ENCODE data around the gene INPP5D. TPM values are rescaled to one million over a fixed set of nuclear protein-coding genes. Genes with fewer than 3 reads are reported as not detected.

Gene INPP5D
- polyA plus RNA-seq, 3 donors, result 30.6 to 90.2 (median 54.8) TPM

DNA sequence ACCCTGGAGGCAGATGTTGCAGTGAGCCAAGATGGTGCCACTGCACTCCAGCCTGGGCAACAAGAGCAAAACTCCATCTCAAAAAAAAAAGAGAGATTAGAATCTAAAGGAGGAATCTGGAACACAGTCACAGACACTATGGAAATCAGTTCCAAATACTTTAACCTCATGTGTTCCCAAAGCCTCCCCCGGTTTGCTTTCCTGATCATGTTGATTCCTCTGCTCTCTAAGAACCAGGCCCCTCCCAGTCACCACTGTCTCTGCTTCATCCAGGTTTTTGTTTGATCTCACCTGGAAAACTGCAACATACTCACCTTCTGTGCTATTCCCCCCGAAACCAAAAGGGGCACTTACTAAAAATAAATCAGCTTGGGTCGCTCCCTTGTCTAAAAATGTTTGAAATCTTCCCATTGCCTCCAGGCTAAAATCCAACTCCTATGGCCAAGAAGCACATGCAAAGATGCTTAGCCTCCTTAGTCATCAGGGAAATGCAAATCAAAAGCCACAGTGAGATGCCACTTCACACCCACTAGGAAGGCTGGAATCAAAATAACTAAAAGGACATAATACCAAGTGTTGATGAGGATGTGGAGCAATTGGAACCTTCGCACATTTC lies 33.8 kb upstream of the INPP5D start:
- TF ChIP-seq, protein P1, sequence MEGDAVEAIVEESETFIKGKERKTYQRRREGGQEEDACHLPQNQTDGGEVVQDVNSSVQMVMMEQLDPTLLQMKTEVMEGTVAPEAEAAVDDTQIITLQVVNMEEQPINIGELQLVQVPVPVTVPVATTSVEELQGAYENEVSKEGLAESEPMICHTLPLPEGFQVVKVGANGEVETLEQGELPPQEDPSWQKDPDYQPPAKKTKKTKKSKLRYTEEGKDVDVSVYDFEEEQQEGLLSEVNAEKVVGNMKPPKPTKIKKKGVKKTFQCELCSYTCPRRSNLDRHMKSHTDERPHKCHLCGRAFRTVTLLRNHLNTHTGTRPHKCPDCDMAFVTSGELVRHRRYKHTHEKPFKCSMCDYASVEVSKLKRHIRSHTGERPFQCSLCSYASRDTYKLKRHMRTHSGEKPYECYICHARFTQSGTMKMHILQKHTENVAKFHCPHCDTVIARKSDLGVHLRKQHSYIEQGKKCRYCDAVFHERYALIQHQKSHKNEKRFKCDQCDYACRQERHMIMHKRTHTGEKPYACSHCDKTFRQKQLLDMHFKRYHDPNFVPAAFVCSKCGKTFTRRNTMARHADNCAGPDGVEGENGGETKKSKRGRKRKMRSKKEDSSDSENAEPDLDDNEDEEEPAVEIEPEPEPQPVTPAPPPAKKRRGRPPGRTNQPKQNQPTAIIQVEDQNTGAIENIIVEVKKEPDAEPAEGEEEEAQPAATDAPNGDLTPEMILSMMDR (IDR thresholded peaks at IDR 0.05), result no peak

DNA sequence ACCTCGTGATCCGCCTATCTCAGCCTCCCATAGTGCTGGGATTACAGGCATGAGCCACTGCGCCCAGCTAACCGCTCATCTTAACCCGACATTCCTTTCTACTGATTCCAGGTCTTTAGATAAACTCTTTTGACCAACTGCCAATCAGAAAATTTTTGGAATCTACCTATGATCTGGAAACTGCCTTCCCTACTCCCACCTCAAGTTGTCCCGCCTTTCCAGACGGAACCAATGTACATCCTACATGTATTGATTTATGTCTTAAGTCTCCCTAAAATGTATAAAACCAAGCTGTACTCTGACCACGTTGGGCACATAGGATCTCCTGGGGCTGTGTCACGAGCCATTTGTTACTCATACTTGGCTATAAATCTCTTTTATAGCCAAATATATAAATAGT lies 30.8 kb upstream of the INPP5D start:
- H3K4me1 ChIP-seq (ENCODE audit: control insufficient read depth in 1 of 2, insufficient read depth in 2 of 2, low read length in 2 of 2), result no peaks in the 10 kb centered on the region
- no peaks in the 10 kb centered on the region for H3K79me2 ChIP-seq (ENCODE audit: insufficient read depth, low read length)
- no peaks in the 10 kb centered on the region for H4K20me1 ChIP-seq (ENCODE audit: insufficient read depth, low read length)
- H3K27me3 ChIP-seq (ENCODE audit: control insufficient read depth in 2 of 2, insufficient read depth in 2 of 2, low read length in 2 of 2), result no peaks in the 10 kb centered on the region
- H3K36me3 Mint-ChIP-seq, result no peaks in the 10 kb centered on the region
- TF ChIP-seq, protein P1 (IDR thresholded peaks at IDR 0.05), result no peak
- H3K4me1 Mint-ChIP-seq, result no peaks in the 10 kb centered on the region
- intact Hi-C loops (cut with micrococcal nuclease), result no loop called here
- H3K27ac Mint-ChIP-seq, result no peak overlapping the region
- no peak overlapping the region for H3K4me3 Mint-ChIP-seq
- H3K27me3 Mint-ChIP-seq (ENCODE audit: low read depth in 3 of 3), result no peaks in the 10 kb centered on the region
- no peaks in the 10 kb centered on the region for H3K9me3 ChIP-seq (replicated peaks in 1 of 2; ENCODE audit: control insufficient read depth in 1 of 2, insufficient read depth in 1 of 2, low read length in 2 of 2)
- H3K9ac ChIP-seq (ENCODE audit: insufficient read depth, low read length, poor library complexity, severe bottlenecking), result no peak overlapping the region
- no peak overlapping the region for H3K4me2 ChIP-seq (replicated peaks; ENCODE audit: extremely low read depth, low read length, poor library complexity, severe bottlenecking)
- DNase-seq, result no peak
- H2AFZ ChIP-seq (ENCODE audit: insufficient read depth, low read depth, low read length, poor library complexity, severe bottlenecking), result no peak overlapping the region
- H3K27ac ChIP-seq (ENCODE audit: low read depth in 1 of 2, low read length in 2 of 2), result no peak overlapping the region
- peaks cover 0 to 3% (median 0%) of the 10 kb centered on the region in 7 donors for H3K9me3 Mint-ChIP-seq
- WGBS (ENCODE audit: insufficient coverage), result 100% methylated on average over 5 of the region's 9 CpGs
- no peaks in the 10 kb centered on the region for H3K36me3 ChIP-seq (replicated peaks in 1 of 2; ENCODE audit: control insufficient read depth in 1 of 2, insufficient read depth in 2 of 2, low read length in 2 of 2)
- no peak overlapping the region for H3K4me3 ChIP-seq (replicated peaks in 1 of 3; ENCODE audit: low read depth in 2 of 3, low read length in 3 of 3)

More for the DNA sequence above, 33.8 kb upstream of the INPP5D start:
- H3K4me2 ChIP-seq (replicated peaks; ENCODE audit: extremely low read depth, low read length, poor library complexity, severe bottlenecking), result no peak overlapping the region
- H3K79me2 ChIP-seq (ENCODE audit: insufficient read depth, low read length), result no peaks in the 10 kb centered on the region
- H2AFZ ChIP-seq (ENCODE audit: insufficient read depth, low read depth, low read length, poor library complexity, severe bottlenecking), result no peak overlapping the region
- no peaks in the 10 kb centered on the region for H3K4me1 ChIP-seq (ENCODE audit: control insufficient read depth in 1 of 2, insufficient read depth in 2 of 2, low read length in 2 of 2)
- no peaks in the 10 kb centered on the region for H4K20me1 ChIP-seq (ENCODE audit: insufficient read depth, low read length)
- H3K27ac ChIP-seq (ENCODE audit: low read depth in 1 of 2, low read length in 2 of 2), result no peak overlapping the region
- Mint-ChIP-seq H3K36me3 (no peaks in the 10 kb centered on the region), H3K4me3 (no peak overlapping the region), H3K4me1 (no peaks in the 10 kb centered on the region), H3K9me3 (peaks cover 0 to 2% (median 0%) of the 10 kb centered on the region in 7 donors), H3K27me3 (ENCODE audit: low read depth in 3 of 3) (peaks cover 0 to 10% (median 0%) of the 10 kb centered on the region in 3 donors), H3K27ac (no peak overlapping the region)
- no peak overlapping the region for H3K4me3 ChIP-seq (replicated peaks in 1 of 3; ENCODE audit: low read depth in 2 of 3, low read length in 3 of 3)
- intact Hi-C loops (cut with micrococcal nuclease), result no loop called here
- 91% methylated on average over 3 of the region's 4 CpGs for WGBS (ENCODE audit: insufficient coverage)
- no peaks in the 10 kb centered on the region for H3K9me3 ChIP-seq (replicated peaks in 1 of 2; ENCODE audit: control insufficient read depth in 1 of 2, insufficient read depth in 1 of 2, low read length in 2 of 2)
- H3K9ac ChIP-seq (ENCODE audit: insufficient read depth, low read length, poor library complexity, severe bottlenecking), result no peak overlapping the region
- no peaks in the 10 kb centered on the region for H3K27me3 ChIP-seq (ENCODE audit: control insufficient read depth in 2 of 2, insufficient read depth in 2 of 2, low read length in 2 of 2)
- DNase-seq, result no peak
- no peaks in the 10 kb centered on the region for H3K36me3 ChIP-seq (replicated peaks in 1 of 2; ENCODE audit: control insufficient read depth in 1 of 2, insufficient read depth in 2 of 2, low read length in 2 of 2)

Data from CD14-positive monocyte (primary cell).